CD4-positive, alpha-beta T cell treated with Interleukin-10 for 1 hour (primary cell): ENCODE results near the gene HIGD1B.

Experiments
- DNase-seq: peaks from one replicate; pipeline ENCODE4 v3.0.0-alpha.2; 2020

Gene HIGD1B

DNA sequence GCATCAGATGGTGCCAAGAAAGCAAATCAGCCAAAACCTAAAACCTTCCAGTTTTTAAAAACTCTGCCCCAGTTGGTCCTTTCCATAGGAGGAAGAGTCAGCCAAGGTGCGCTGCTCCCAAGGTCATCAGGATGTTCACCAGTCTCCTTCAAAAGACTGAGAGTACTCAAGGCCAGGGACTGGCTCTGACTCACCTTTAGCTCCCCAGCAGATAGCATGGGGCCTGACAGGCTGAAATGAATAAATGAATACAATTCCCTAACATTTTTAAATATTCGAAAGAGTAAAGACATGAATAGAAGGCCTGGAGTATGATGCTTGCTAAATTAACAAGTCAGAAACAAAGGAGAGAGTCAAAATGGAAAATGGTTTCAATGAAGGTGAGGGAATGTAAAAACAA is 32.4 kb downstream of the HIGD1B start:
- no peak for DNase-seq

- no peak for DNase-seq
Observed at GRCh38 chr17:44881145-44881544, 33.5 kb downstream of the HIGD1B start.

DNA sequence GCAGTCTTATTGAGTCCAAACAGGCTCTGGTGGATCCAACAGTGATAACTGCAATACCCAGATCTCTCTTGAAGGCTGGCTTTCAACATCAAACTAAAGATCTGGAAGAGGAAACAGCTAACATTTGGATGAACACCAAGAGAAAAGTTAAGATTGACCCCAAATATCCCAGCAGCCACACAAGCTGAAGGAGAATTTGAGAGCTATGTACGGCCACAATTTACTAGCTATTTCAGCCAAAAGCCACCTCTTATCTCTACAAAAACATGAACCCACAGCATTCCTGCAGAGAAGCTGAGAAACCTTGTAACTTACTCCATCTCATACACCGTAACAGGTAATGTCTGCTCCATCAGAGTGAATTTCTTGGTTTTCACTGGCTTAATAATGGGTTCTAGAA is 37.3 kb downstream of the HIGD1B start:
- no peak for DNase-seq

GRCh38 chr17:44887016-44887415 is 39.3 kb downstream of the HIGD1B start:
- DNase-seq = no peak

- peak; percentile 25 for DNase-seq
Observed at GRCh38 chr17:44887971-44888954, 40.6 kb downstream of the HIGD1B start.

GRCh38 chr17:44889003-44889402 is 41.3 kb downstream of the HIGD1B start:
- DNase-seq = no peak

GRCh38 chr17:44892250-44892649 is 44.6 kb downstream of the HIGD1B start:
- no peak for DNase-seq

DNA sequence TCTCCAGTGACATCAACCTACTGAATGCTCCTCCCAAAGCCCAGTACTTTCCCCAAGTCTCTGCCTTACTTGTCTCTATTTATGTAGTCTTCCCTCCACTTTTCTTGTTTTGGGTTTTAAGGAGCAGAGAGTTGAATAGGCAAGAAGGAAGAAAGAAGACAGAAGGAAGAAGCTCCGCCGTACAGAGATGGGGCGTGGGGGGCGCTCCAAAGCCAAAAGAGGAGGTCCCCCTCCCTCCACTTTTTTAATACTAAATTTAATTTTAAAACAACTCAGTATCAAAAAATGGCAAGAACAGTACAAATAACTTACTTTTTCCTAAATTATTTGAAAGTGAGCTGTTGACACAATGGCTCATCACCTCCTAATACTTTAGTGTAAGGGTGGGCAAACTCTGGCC is 47.0 kb downstream of the HIGD1B start:
- DNase-seq = no peak

DNA sequence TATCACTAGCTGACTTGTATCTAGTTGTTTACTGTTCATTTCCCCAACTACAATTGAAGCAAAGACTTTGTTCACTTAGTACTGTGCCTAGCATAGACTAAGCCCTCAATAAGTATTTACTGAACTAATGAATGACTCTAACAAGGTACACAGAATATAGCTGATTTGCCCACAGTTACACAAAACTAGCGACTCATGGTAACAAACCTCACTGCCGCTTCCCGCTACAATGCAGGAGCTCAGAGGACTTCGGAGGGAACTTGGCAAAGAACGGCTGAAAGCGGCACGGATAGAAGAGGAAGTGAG is 51.0 kb downstream of the HIGD1B start:
- DNase-seq = peak; percentile 35

DNA sequence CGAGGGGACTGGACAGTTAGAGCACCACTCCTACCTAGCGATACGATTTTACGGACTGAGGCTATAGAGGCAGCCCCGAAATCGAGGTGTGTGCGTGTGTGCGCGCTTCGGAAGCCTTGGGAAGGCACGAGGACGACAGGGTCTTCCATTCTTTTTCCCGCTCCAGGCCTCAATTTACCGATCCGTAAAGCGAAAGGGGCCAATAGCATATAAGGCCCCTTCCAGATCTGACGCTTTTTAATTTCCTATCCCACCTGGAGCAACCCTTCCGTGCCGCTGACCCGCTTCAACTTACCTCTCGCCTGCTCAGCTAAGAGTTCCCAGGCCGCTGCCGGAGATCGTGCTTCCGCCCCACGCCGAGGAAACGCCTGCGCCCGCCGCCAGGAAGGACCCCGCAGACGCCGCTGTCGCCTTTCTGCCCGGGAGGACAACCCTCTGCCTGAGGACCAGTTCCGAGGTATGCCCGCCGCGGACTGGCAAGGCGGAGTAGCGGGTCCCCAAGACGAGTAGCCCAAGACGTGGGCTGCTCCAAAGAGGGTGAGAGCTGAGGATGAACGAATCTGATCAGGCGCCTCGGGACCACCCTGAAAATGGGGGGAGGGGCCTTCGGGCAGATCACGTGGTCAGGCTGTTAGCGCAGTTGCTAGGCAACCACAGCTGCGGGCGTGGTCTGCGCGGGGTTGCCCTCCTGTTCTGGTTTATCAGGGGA is 51.5 kb downstream of the HIGD1B start, which contains the start of gene EFTUD2:
Gene EFTUD2, minus strand, starts transcription at position 372 of the 709 bp plus-strand sequence. CDS start 4,924 bp downstream, outside the sequence.
- DNase-seq = peak; percentile 93
